Transverse colon (tissue), 4 donors: ENCODE data around the gene SUN2.

Experiments used
- CTCF ChIP-seq, 5 experiments: fragments of 200-600 bp in 3 of 5; fragments of 450-650 bp in 2 of 5; sonication (generic) in 3 of 5; IDR thresholded peaks; 1 replicate in 2 of 5; 2 replicates in 3 of 5; pipeline ENCODE4 v1.5.1; 2016 to 2017; ENCODE audit warnings: antibody characterized with exemption in 5 of 5, inconsistent platforms in 3 of 5, mild to moderate bottlenecking in 2 of 5, moderate library complexity in 1 of 5
- EP300 ChIP-seq: sonication (generic); formaldehyde crosslinking; IDR thresholded peaks from one replicate; pipeline ENCODE4 v1.6.1; 2017; ENCODE audit warnings: antibody characterized with exemption, low read depth
- POLR2AphosphoS5 ChIP-seq, 3 donors: sonication (generic); formaldehyde crosslinking; IDR thresholded peaks; one replicate each; pipeline ENCODE4 v1.6.1; 2016; ENCODE audit warnings: antibody characterized with exemption in 3 of 3

GRCh38 chr22:38715176-38715764 lies 40.5 kb downstream of the SUN2 start:
- TF ChIP-seq CTCF (IDR thresholded peaks at IDR 0.05) (no peak), POLR2AphosphoS5 (IDR thresholded peaks at IDR 0.05) (no peak), EP300 (no peak)
